Kidney (tissue), 14 donors: ENCODE data around the gene LRBA. TPM values are rescaled to one million over a fixed set of nuclear protein-coding genes. Genes with fewer than 3 reads are reported as not detected.

Source experiments
- DNase-seq, 5 donors: peaks; one replicate each; pipeline ENCODE4 v3.0.0-alpha.2; 2013 to 2020
- FAIRE-seq: peaks from 2 replicates; lab custom pipeline; 2012; peaks lifted over from hg19 to GRCh38; lab: Jason Lieb, UNC
- H3K27ac ChIP-seq, 2 donors: one replicate each; pipeline ENCODE4 v1.7.0; 2013; ENCODE audit warnings: low read depth in 2 of 2, low read length in 2 of 2, inconsistent platforms in 1 of 2
- H3K27me3 ChIP-seq: one replicate; pipeline ENCODE4 v1.7.1; 2013; ENCODE audit warnings: low read length, inconsistent platforms; ENCODE audit not compliant: control insufficient read depth, insufficient read depth
- H3K36me3 ChIP-seq, 3 donors: one replicate each; pipeline versions ENCODE4 v1.7.0 to v1.7.1; 2013; ENCODE audit warnings: low read length in 3 of 3, control low read depth in 1 of 3, inconsistent platforms in 1 of 3; ENCODE audit not compliant: insufficient read depth in 3 of 3, control insufficient read depth in 2 of 3
- H3K4me1 ChIP-seq, 3 donors: one replicate each; pipeline versions ENCODE4 v1.7.0 to v1.7.1; 2013; ENCODE audit warnings: low read length in 3 of 3, inconsistent platforms in 1 of 3, low read depth in 1 of 3; ENCODE audit not compliant: control insufficient read depth in 2 of 3, insufficient read depth in 2 of 3
- H3K4me3 ChIP-seq, 3 donors: one replicate each; pipeline versions ENCODE4 v1.7.0 to v1.8.1; 2013; ENCODE audit warnings: low read length in 3 of 3, control low read depth in 1 of 3, inconsistent platforms in 1 of 3
- H3K9ac ChIP-seq, 3 donors: one replicate each; pipeline versions ENCODE4 v1.7.0 to v1.7.1; 2013; ENCODE audit warnings: low read length in 3 of 3, control low read depth in 1 of 3, inconsistent platforms in 1 of 3
- H3K9me3 ChIP-seq, 3 donors: one replicate each; pipeline versions ENCODE4 v1.7.0 to v1.7.1; 2013; ENCODE audit warnings: low read length in 3 of 3, control low read depth in 1 of 3, inconsistent platforms in 1 of 3; ENCODE audit not compliant: control insufficient read depth in 2 of 3, insufficient read depth in 1 of 3
- CTCF ChIP-seq: IDR thresholded peaks from 3 replicates; pipeline ENCODE4 v1.5.1; 2012; ENCODE audit warnings: mild to moderate bottlenecking, moderate library complexity, borderline replicate concordance; ENCODE audit not compliant: insufficient read depth; ENCODE audit errors: extremely low read depth
- intact Hi-C: fragments of 100-400 bp; cut with DNase I; formaldehyde crosslinking; loops from one replicate; pipeline ENCODE4 v1.11.1; 2022
- polyA plus RNA-seq: library from polyadenylated mRNA; stranded (reverse); fragments of 350-450 nt; fragmentation: Illumina TruSeq; extraction: RNeasy Lipid Tissue Mini Kit (QIAGEN cat#74804); gene quantifications from one replicate; pipeline ENCODE4 v1.2.3, GENCODE V29; 2014; ENCODE audit warnings: low read depth, low replicate concordance; ENCODE audit not compliant: insufficient read depth
- total RNA-seq: library from RNA; stranded (reverse); fragmentation: NEBNext Ultra II Directional; extraction: Animal tissue kit (Norgen Biotek cat#: 25700); gene quantifications from one replicate; pipeline ENCODE4 v1.2.1, GENCODE V29; 2021
- donor health status: control.
- donor health status: control.
- donor health status: control.
- donor health status: control.
- donor health status: control.
- donor health status: DM: yes; HTN: yes; CAD: no.
- donor health status: Normal renal cell carcinoma (clear cell type).

LRBA gene
- total and polyA plus RNA-seq, 2 donors from 2014 or later, result 20.3 to 76.7 TPM

DNA sequence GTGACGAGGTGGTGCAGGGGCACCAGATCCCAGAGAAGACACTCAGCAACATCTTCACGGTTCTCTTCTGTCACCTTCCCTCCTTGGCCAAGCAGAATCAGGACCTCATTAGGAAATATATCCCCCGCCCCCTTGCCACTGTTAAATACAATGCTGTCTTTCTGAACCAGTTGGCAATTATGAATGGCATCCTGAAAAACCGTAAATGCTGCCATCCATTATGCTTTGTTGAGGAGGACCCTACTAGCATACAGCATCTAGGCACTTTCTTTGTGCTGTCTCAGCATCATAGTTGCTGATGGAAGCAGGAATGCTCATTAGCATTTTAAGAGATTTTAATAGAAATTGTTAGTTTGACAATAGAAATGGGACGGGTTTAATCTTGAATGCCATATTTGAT lies 798.4 kb downstream of the LRBA start:
- DNase-seq, result no peak
- no peak for FAIRE-seq
- no peaks in the 10 kb centered on the region for H3K9me3 ChIP-seq
- no peak for TF ChIP-seq CTCF
- no peak overlapping the region for H3K27ac ChIP-seq
- H3K27me3 ChIP-seq, result no peaks in the 10 kb centered on the region
- H3K4me3 ChIP-seq, result no peak overlapping the region
- no peak overlapping the region for H3K9ac ChIP-seq
- H3K4me1 ChIP-seq, result peaks cover 0 to 2% (median 0%) of the 10 kb centered on the region in 3 donors
- H3K36me3 ChIP-seq, result no peaks in the 10 kb centered on the region
- intact Hi-C loops, result no loop called here

- intact Hi-C loops, result no loop called here
- FAIRE-seq (no peak), DNase-seq (peak in 1 of 5 donors; percentile 34)
- Histone ChIP-seq H3K27ac (no peak overlapping the region), H3K9me3 (no peaks in the 10 kb centered on the region), H3K36me3 (no peaks in the 10 kb centered on the region), H3K27me3 (no peaks in the 10 kb centered on the region), H3K4me3 (no peak overlapping the region), H3K4me1 (peaks cover 0 to 4% (median 2%) of the 10 kb centered on the region in 3 donors), H3K9ac (peak overlapping the region in 1 of 3 donors; percentile 5)
- no peak for TF ChIP-seq CTCF
These were observed 799.5 kb downstream of the LRBA start for GRCh38 chr4:150215601-150216000.

Other genes with a start within 250 kb of the LRBA start
- 1,658 TPM for gene RPS3A, start 84.3 kb upstream of the LRBA start, total RNA-seq
- gene RPS3A, start 84.3 kb upstream of the LRBA start, polyA plus RNA-seq, result 2,406 TPM